GM23338 (cell line): ENCODE data around the gene SLC16A5. TPM values are rescaled to one million over a fixed set of nuclear protein-coding genes. Genes with fewer than 3 reads are reported as not detected.

Experiments
- ATAC-seq: fragments of 200-7000 bp; cut with Tn5 transposase; 3 replicates; pipeline ENCODE4 v1.9.1; 2020
- DNase-seq: peaks from one replicate; pipeline ENCODE4 v3.0.0-alpha.2; 2015; ENCODE audit warnings: low spot score
- H2AFZ ChIP-seq: fragments of 200-600 bp; sonication (generic); 2 replicates; pipeline ENCODE4 v1.8.0; 2016; ENCODE audit warnings: antibody characterized with exemption, mild to moderate bottlenecking, moderate library complexity
- H3F3A ChIP-seq: fragments of 200-600 bp; sonication (generic); replicated peaks from 2 replicates; pipeline ENCODE4 v1.8.0; 2017; ENCODE audit warnings: antibody characterized with exemption, mixed run types, low read depth
- H3K27ac ChIP-seq: fragments of 200-600 bp; sonication (generic); 2 replicates; pipeline ENCODE4 v1.6.1; 2016; ENCODE audit warnings: low read depth
- H3K27me3 ChIP-seq: fragments of 200-600 bp; sonication (generic); 2 replicates; pipeline ENCODE4 v1.8.0; 2016; ENCODE audit warnings: mild to moderate bottlenecking, mixed run types, moderate library complexity; ENCODE audit not compliant: insufficient read depth
- H3K36me3 ChIP-seq: fragments of 200-600 bp; sonication (generic); 2 replicates; pipeline ENCODE4 v1.8.0; 2016; ENCODE audit warnings: mild to moderate bottlenecking; ENCODE audit not compliant: insufficient read depth
- H3K4me1 ChIP-seq: fragments of 200-600 bp; sonication (generic); 2 replicates; pipeline ENCODE4 v1.8.0; 2016; ENCODE audit warnings: mild to moderate bottlenecking, moderate library complexity; ENCODE audit not compliant: insufficient read depth
- H3K4me2 ChIP-seq: fragments of 200-600 bp; sonication (generic); 2 replicates; pipeline ENCODE4 v1.7.1; 2017; ENCODE audit warnings: mixed run types
- H3K4me3 ChIP-seq: fragments of 200-600 bp; sonication (generic); 2 replicates; pipeline ENCODE4 v1.6.1; 2016; ENCODE audit warnings: mixed run types
- H3K79me2 ChIP-seq: fragments of 200-600 bp; sonication (generic); replicated peaks from 2 replicates; pipeline ENCODE4 v1.8.0; 2017; ENCODE audit warnings: mild to moderate bottlenecking; ENCODE audit not compliant: insufficient read depth
- H3K9me2 ChIP-seq: fragments of 200-600 bp; sonication (generic); 2 replicates; pipeline ENCODE4 v1.8.0; 2017; ENCODE audit not compliant: insufficient read depth
- H4K20me1 ChIP-seq: fragments of 200-600 bp; sonication (generic); replicated peaks from 2 replicates; pipeline ENCODE4 v1.8.0; 2017; ENCODE audit warnings: mild to moderate bottlenecking; ENCODE audit not compliant: insufficient read depth
- H3K27ac Mint-ChIP-seq: 2 replicates; pipeline ENCODE4 v1.8.0; 2020; ENCODE audit warnings: inconsistent platforms, mild to moderate bottlenecking, moderate library complexity, mixed read lengths
- H3K27me3 Mint-ChIP-seq: 3 replicates; pipeline ENCODE4 v1.8.0; 2022; ENCODE audit warnings: low read depth, mild to moderate bottlenecking, moderate library complexity, mixed read lengths, inconsistent platforms; ENCODE audit not compliant: insufficient read depth, poor library complexity
- H3K36me3 Mint-ChIP-seq: 3 replicates; pipeline ENCODE4 v1.8.0; 2021; ENCODE audit warnings: low read depth, mild to moderate bottlenecking, inconsistent platforms, moderate library complexity, mixed read lengths
- H3K4me1 Mint-ChIP-seq: 3 replicates; pipeline ENCODE4 v1.8.0; 2020; ENCODE audit warnings: mild to moderate bottlenecking, inconsistent platforms, mixed read lengths
- H3K4me3 Mint-ChIP-seq: 3 replicates; pipeline ENCODE4 v1.8.0; 2021; ENCODE audit warnings: moderate library complexity, mild to moderate bottlenecking, inconsistent platforms, mixed read lengths
- H3K9me3 Mint-ChIP-seq: 3 replicates; pipeline ENCODE4 v1.8.0; 2020; ENCODE audit warnings: moderate library complexity, mild to moderate bottlenecking, inconsistent platforms, mixed read lengths
- EZH2 ChIP-seq: fragments of 200-600 bp; sonication (generic); IDR thresholded peaks from one replicate; pipeline ENCODE4 v1.8.0; 2017; ENCODE audit warnings: antibody characterized with exemption, mild to moderate bottlenecking, low read depth; ENCODE audit not compliant: unreplicated experiment
- EZH2phosphoT487 ChIP-seq: fragments of 200-600 bp; sonication (generic); IDR thresholded peaks from one replicate; pipeline ENCODE4 v1.8.1; 2018; ENCODE audit warnings: antibody characterized with exemption; ENCODE audit not compliant: unreplicated experiment
- NANOG ChIP-seq: IDR thresholded peaks from 2 replicates; pipeline ENCODE4 v1.6.1; 2016; ENCODE audit warnings: antibody characterized with exemption, borderline replicate concordance
- POLR2AphosphoS5 ChIP-seq: IDR thresholded peaks from 2 replicates; pipeline ENCODE4 v1.6.1; 2016; ENCODE audit warnings: antibody characterized with exemption, low read depth
- ZNF331 ChIP-seq: fragments of 250-450 bp; sonication (Bioruptor Pico); IDR thresholded peaks from 2 replicates; pipeline ENCODE4 v1.5.0; 2020; ENCODE audit warnings: low read depth, mild to moderate bottlenecking, moderate library complexity
- polyA plus RNA-seq: library from polyadenylated mRNA; unstranded; fragments of >200 nt; fragmentation: Nextera tagmentation; extraction: Ambion mirVana; gene quantifications from 2 replicates; pipeline ENCODE4 v1.2.1, GENCODE V29; 2016
- total RNA-seq: library from RNA; depleted of rRNA; stranded (reverse); fragments of >200 nt; shearing (Covaris generic); gene quantifications from 2 replicates; pipeline ENCODE4 v1.2.3, GENCODE V29; 2014
- TF ChIP-seq, protein P1 (sequence below): IDR thresholded peaks from one replicate; pipeline ENCODE4 v1.6.1; 2018; ENCODE audit warnings: antibody characterized with exemption; ENCODE audit not compliant: unreplicated experiment
- TF ChIP-seq, protein P2 (sequence below): IDR thresholded peaks from 2 replicates; pipeline ENCODE4 v1.6.1; 2016; ENCODE audit warnings: antibody characterized with exemption
- TF ChIP-seq, protein P3 (sequence below), 2 experiments: fragments of 200-600 bp in 1 of 2; sonication (generic) in 1 of 2; conservative IDR thresholded peaks; 2 replicates each; pipeline versions ENCODE4 v1.5.1 to v1.6.1; 2016 to 2017; ENCODE audit warnings: antibody characterized with exemption in 2 of 2, low read depth in 2 of 2, mild to moderate bottlenecking in 2 of 2, moderate library complexity in 1 of 2
- TF ChIP-seq, protein P4 (sequence below): fragments of 250-450 bp; sonication (Bioruptor Pico); IDR thresholded peaks from 2 replicates; pipeline ENCODE4 v1.5.0; 2020; ENCODE audit warnings: mild to moderate bottlenecking, moderate library complexity

Gene SLC16A5
- total and polyA plus RNA-seq, 2 experiments from 2014 or later, result 7.3 to 40.0 TPM

DNA sequence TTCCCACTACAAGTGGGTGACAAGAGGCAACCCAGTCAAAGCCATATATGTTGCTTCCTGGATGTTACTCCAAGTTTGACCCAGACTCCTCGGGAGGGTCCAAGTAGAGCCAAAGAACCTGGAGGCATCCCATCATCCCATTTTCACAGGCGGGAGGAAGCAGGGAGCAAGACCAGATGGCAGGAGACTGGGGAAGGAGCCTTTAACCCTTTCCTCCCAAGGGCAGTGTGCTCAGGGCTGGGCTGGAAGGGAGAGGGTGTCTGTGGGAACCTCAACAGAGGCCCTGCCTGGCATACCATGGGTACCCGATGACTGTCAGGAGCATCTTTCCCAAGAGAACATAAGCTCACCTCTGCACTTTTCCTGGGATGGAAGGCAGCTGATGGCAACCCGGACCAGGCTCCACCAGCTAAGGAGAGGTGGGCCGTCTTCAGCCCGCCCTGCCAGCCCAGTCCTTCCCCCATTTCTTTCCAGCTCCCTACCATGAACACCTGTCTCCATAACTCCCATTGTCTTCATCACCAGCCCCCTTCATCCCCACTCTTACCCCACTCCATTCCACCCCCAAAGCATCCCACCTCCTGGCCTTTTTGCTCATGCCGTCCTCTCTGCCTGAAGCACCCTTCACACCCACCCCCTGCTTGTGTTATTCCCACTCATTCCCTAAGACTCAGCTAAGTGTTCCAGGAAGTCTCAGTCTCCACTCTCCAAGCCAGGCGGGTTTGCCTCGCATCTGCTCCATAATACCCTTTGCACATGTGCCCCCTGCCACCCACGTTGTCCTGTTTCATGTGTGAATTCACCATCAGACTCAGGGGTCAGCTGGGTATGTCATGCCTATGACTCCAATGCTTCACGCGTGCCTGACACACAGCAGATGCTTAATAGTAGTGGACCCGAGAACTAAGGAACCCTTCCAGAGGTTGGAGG is 5.9 kb upstream of the SLC16A5 start (continued):
- TF ChIP-seq, protein P1, sequence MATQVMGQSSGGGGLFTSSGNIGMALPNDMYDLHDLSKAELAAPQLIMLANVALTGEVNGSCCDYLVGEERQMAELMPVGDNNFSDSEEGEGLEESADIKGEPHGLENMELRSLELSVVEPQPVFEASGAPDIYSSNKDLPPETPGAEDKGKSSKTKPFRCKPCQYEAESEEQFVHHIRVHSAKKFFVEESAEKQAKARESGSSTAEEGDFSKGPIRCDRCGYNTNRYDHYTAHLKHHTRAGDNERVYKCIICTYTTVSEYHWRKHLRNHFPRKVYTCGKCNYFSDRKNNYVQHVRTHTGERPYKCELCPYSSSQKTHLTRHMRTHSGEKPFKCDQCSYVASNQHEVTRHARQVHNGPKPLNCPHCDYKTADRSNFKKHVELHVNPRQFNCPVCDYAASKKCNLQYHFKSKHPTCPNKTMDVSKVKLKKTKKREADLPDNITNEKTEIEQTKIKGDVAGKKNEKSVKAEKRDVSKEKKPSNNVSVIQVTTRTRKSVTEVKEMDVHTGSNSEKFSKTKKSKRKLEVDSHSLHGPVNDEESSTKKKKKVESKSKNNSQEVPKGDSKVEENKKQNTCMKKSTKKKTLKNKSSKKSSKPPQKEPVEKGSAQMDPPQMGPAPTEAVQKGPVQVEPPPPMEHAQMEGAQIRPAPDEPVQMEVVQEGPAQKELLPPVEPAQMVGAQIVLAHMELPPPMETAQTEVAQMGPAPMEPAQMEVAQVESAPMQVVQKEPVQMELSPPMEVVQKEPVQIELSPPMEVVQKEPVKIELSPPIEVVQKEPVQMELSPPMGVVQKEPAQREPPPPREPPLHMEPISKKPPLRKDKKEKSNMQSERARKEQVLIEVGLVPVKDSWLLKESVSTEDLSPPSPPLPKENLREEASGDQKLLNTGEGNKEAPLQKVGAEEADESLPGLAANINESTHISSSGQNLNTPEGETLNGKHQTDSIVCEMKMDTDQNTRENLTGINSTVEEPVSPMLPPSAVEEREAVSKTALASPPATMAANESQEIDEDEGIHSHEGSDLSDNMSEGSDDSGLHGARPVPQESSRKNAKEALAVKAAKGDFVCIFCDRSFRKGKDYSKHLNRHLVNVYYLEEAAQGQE, result no peak
- TF ChIP-seq, protein P2, sequence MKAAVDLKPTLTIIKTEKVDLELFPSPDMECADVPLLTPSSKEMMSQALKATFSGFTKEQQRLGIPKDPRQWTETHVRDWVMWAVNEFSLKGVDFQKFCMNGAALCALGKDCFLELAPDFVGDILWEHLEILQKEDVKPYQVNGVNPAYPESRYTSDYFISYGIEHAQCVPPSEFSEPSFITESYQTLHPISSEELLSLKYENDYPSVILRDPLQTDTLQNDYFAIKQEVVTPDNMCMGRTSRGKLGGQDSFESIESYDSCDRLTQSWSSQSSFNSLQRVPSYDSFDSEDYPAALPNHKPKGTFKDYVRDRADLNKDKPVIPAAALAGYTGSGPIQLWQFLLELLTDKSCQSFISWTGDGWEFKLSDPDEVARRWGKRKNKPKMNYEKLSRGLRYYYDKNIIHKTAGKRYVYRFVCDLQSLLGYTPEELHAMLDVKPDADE, result no peak
- TF ChIP-seq NANOG, result no peak

DNA sequence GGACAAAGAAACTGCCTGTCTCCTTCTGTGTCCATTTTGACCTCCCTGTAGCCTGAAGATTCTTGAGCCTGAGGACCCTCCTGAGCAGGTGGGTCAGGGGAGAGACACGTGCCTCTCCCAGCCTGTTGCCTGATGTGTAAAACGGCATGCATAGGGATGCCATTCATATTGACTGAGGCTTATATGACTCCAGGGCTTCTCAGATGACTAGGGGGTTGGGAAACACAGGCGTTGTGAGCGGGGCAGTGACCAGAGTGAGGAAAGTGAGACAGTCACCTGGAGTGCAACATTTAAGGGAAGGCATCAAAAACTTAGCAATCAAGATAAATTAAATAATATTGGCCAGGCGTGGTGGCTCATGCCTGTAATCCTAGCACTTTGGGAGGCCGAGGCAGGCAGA is 5.1 kb upstream of the SLC16A5 start:
- no peak overlapping the region; the same call in 2 of the 3 replicates for H3K4me3 Mint-ChIP-seq
- no peak overlapping the region for H3K27ac Mint-ChIP-seq
- H3K4me1 Mint-ChIP-seq, result peaks cover 38% of the 10 kb centered on the region
- TF ChIP-seq, protein P3, sequence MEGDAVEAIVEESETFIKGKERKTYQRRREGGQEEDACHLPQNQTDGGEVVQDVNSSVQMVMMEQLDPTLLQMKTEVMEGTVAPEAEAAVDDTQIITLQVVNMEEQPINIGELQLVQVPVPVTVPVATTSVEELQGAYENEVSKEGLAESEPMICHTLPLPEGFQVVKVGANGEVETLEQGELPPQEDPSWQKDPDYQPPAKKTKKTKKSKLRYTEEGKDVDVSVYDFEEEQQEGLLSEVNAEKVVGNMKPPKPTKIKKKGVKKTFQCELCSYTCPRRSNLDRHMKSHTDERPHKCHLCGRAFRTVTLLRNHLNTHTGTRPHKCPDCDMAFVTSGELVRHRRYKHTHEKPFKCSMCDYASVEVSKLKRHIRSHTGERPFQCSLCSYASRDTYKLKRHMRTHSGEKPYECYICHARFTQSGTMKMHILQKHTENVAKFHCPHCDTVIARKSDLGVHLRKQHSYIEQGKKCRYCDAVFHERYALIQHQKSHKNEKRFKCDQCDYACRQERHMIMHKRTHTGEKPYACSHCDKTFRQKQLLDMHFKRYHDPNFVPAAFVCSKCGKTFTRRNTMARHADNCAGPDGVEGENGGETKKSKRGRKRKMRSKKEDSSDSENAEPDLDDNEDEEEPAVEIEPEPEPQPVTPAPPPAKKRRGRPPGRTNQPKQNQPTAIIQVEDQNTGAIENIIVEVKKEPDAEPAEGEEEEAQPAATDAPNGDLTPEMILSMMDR (conservative IDR thresholded peaks at IDR 0.05; ENCODE audit: low read depth in 2 of 2), result no peak
- TF ChIP-seq, protein P4, sequence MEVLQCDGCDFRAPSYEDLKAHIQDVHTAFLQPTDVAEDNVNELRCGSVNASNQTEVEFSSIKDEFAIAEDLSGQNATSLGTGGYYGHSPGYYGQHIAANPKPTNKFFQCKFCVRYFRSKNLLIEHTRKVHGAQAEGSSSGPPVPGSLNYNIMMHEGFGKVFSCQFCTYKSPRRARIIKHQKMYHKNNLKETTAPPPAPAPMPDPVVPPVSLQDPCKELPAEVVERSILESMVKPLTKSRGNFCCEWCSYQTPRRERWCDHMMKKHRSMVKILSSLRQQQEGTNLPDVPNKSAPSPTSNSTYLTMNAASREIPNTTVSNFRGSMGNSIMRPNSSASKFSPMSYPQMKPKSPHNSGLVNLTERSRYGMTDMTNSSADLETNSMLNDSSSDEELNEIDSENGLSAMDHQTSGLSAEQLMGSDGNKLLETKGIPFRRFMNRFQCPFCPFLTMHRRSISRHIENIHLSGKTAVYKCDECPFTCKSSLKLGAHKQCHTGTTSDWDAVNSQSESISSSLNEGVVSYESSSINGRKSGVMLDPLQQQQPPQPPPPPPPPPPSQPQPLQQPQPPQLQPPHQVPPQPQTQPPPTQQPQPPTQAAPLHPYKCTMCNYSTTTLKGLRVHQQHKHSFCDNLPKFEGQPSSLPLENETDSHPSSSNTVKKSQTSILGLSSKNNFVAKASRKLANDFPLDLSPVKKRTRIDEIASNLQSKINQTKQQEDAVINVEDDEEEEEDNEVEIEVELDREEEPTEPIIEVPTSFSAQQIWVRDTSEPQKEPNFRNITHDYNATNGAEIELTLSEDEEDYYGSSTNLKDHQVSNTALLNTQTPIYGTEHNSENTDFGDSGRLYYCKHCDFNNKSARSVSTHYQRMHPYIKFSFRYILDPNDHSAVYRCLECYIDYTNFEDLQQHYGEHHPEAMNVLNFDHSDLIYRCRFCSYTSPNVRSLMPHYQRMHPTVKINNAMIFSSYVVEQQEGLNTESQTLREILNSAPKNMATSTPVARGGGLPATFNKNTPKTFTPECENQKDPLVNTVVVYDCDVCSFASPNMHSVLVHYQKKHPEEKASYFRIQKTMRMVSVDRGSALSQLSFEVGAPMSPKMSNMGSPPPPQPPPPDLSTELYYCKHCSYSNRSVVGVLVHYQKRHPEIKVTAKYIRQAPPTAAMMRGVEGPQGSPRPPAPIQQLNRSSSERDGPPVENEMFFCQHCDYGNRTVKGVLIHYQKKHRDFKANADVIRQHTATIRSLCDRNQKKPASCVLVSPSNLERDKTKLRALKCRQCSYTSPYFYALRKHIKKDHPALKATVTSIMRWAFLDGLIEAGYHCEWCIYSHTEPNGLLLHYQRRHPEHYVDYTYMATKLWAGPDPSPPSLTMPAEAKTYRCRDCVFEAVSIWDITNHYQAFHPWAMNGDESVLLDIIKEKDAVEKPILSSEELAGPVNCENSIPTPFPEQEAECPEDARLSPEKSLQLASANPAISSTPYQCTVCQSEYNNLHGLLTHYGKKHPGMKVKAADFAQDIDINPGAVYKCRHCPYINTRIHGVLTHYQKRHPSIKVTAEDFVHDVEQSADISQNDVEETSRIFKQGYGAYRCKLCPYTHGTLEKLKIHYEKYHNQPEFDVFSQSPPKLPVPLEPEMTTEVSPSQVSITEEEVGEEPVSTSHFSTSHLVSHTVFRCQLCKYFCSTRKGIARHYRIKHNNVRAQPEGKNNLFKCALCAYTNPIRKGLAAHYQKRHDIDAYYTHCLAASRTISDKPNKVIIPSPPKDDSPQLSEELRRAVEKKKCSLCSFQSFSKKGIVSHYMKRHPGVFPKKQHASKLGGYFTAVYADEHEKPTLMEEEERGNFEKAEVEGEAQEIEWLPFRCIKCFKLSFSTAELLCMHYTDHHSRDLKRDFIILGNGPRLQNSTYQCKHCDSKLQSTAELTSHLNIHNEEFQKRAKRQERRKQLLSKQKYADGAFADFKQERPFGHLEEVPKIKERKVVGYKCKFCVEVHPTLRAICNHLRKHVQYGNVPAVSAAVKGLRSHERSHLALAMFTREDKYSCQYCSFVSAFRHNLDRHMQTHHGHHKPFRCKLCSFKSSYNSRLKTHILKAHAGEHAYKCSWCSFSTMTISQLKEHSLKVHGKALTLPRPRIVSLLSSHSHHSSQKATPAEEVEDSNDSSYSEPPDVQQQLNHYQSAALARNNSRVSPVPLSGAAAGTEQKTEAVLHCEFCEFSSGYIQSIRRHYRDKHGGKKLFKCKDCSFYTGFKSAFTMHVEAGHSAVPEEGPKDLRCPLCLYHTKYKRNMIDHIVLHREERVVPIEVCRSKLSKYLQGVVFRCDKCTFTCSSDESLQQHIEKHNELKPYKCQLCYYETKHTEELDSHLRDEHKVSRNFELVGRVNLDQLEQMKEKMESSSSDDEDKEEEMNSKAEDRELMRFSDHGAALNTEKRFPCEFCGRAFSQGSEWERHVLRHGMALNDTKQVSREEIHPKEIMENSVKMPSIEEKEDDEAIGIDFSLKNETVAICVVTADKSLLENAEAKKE (CRISPR knock-in tag), result no peak
- TF ChIP-seq EZH2, result no peak
- no peak for TF ChIP-seq ZNF331 (CRISPR knock-in tag)
- no peak for TF ChIP-seq EZH2phosphoT487
- TF ChIP-seq, protein P2, result no peak
- TF ChIP-seq POLR2AphosphoS5, result no peak

More for the DNA sequence above, 5.1 kb upstream of the SLC16A5 start:
- ATAC-seq (no peak), DNase-seq (no peak)
- H3K4me1 ChIP-seq, result peaks cover 39% of the 10 kb centered on the region
- H3F3A ChIP-seq, result peaks cover 22% of the 10 kb centered on the region
- no peaks in the 10 kb centered on the region for H3K9me2 ChIP-seq
- no peak overlapping the region for H3K27ac ChIP-seq
- H3K4me2 ChIP-seq, result no peak overlapping the region
- H2AFZ ChIP-seq, result no peak overlapping the region
- Mint-ChIP-seq H3K27me3 (peaks cover 19% of the 10 kb centered on the region), H3K36me3 (no peaks in the 10 kb centered on the region; the same call in 2 of the 3 replicates), H3K9me3 (no peaks in the 10 kb centered on the region)
- no peaks in the 10 kb centered on the region for H4K20me1 ChIP-seq
- H3K79me2 ChIP-seq, result no peaks in the 10 kb centered on the region
- no peak overlapping the region for H3K4me3 ChIP-seq
- H3K27me3 ChIP-seq, result no peaks in the 10 kb centered on the region
- H3K36me3 ChIP-seq, result no peaks in the 10 kb centered on the region
